A673 (cell line): ENCODE results near the gene ITSN1.

Experiments used
- EZH2 ChIP-seq: fragments of 200-600 bp; sonication (generic); IDR thresholded peaks from 2 replicates; pipeline ENCODE4 v1.6.1; 2017; ENCODE audit warnings: borderline replicate concordance, low read depth, mild to moderate bottlenecking, mixed read lengths, antibody characterized with exemption, low read length; ENCODE audit not compliant: poor library complexity, severe bottlenecking
- TF ChIP-seq, protein P1 (sequence below): fragments of 300-800, 200-600 bp; sonication (generic); conservative IDR thresholded peaks from 2 replicates; pipeline ENCODE4 v1.5.1; 2017; ENCODE audit warnings: low read depth, mild to moderate bottlenecking, antibody characterized with exemption, low read length, moderate library complexity, mixed read lengths

DNA sequence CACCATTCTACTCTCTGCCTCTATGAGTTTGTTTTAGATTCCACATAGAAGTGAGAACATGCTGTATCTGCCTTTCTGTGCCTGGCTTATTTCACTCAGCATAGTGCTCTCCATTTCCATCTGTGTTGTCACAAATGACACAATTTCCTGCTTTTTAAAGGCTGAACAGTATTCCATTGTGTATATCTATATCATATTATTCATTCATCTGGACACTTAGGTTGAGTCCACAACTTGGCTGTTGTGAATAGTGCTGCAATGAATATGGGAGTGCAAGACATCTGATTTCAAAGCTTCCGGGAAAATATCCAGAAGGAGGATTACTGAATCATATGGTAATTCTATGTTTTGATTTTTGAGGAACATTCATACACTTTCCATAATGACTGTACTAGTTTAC lies 33.7 kb upstream of the ITSN1 start:
- no peak for TF ChIP-seq EZH2
- TF ChIP-seq, protein P1, sequence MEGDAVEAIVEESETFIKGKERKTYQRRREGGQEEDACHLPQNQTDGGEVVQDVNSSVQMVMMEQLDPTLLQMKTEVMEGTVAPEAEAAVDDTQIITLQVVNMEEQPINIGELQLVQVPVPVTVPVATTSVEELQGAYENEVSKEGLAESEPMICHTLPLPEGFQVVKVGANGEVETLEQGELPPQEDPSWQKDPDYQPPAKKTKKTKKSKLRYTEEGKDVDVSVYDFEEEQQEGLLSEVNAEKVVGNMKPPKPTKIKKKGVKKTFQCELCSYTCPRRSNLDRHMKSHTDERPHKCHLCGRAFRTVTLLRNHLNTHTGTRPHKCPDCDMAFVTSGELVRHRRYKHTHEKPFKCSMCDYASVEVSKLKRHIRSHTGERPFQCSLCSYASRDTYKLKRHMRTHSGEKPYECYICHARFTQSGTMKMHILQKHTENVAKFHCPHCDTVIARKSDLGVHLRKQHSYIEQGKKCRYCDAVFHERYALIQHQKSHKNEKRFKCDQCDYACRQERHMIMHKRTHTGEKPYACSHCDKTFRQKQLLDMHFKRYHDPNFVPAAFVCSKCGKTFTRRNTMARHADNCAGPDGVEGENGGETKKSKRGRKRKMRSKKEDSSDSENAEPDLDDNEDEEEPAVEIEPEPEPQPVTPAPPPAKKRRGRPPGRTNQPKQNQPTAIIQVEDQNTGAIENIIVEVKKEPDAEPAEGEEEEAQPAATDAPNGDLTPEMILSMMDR, result no peak
